Hepatocyte (in vitro differentiated cells): ENCODE data around the gene NPAS2. TPM values are rescaled to one million over a fixed set of nuclear protein-coding genes. Genes with fewer than 3 reads are reported as not detected.

Experiments used
- DNase-seq: peaks from one replicate; pipeline ENCODE4 v3.0.0-alpha.2; 2016; ENCODE audit warnings: low spot score
- H2AFZ ChIP-seq: fragments of 200-600 bp; sonication (generic); 2 replicates; pipeline ENCODE4 v1.6.0; 2016; ENCODE audit warnings: antibody characterized with exemption, mild to moderate bottlenecking
- H3K27ac ChIP-seq: fragments of 200-600 bp; sonication (generic); 2 replicates; pipeline ENCODE4 v1.5.1; 2016; ENCODE audit warnings: mild to moderate bottlenecking
- H3K27me3 ChIP-seq: fragments of 200-600 bp; sonication (generic); 2 replicates; pipeline ENCODE4 v1.6.1; 2016
- H3K36me3 ChIP-seq: fragments of 200-600 bp; sonication (generic); replicated peaks from 2 replicates; pipeline ENCODE4 v1.5.1; 2016; ENCODE audit warnings: low read depth; ENCODE audit not compliant: insufficient read depth
- H3K4me1 ChIP-seq: fragments of 200-600 bp; sonication (generic); 2 replicates; pipeline ENCODE4 v1.5.1; 2016; ENCODE audit warnings: mild to moderate bottlenecking, moderate library complexity; ENCODE audit not compliant: insufficient read depth
- H3K4me2 ChIP-seq: fragments of 200-600 bp; sonication (generic); 2 replicates; pipeline ENCODE4 v1.6.0; 2016
- H3K4me3 ChIP-seq: fragments of 200-600 bp; sonication (generic); 2 replicates; pipeline ENCODE4 v1.5.1; 2016; ENCODE audit warnings: mild to moderate bottlenecking
- H3K79me2 ChIP-seq: fragments of 200-600 bp; sonication (generic); 2 replicates; pipeline ENCODE4 v1.6.0; 2017; ENCODE audit warnings: mild to moderate bottlenecking
- H3K9me2 ChIP-seq: fragments of 200-600 bp; sonication (generic); replicated peaks from 2 replicates; pipeline ENCODE4 v1.6.0; 2017; ENCODE audit warnings: mild to moderate bottlenecking; ENCODE audit not compliant: insufficient read depth
- H3K9me3 ChIP-seq: fragments of 200-600 bp; sonication (generic); 2 replicates; pipeline ENCODE4 v1.5.1; 2016; ENCODE audit warnings: low read depth, mild to moderate bottlenecking
- H4K20me1 ChIP-seq: fragments of 200-600 bp; sonication (generic); 2 replicates; pipeline ENCODE4 v1.6.0; 2016; ENCODE audit warnings: mild to moderate bottlenecking; ENCODE audit not compliant: insufficient read depth, poor library complexity, severe bottlenecking
- CTCF ChIP-seq: fragments of 200-600 bp; sonication (generic); IDR thresholded peaks from 2 replicates; pipeline ENCODE4 v1.5.1; 2016; ENCODE audit warnings: antibody characterized with exemption, mild to moderate bottlenecking; ENCODE audit not compliant: poor library complexity
- EZH2 ChIP-seq: fragments of 200-600 bp; sonication (generic); IDR thresholded peaks from 2 replicates; pipeline ENCODE4 v1.6.1; 2016; ENCODE audit warnings: antibody characterized with exemption, mild to moderate bottlenecking, borderline replicate concordance
- EZH2phosphoT487 ChIP-seq: fragments of 200-600 bp; sonication (generic); IDR thresholded peaks from one replicate; pipeline ENCODE4 v1.6.1; 2018; ENCODE audit warnings: antibody characterized with exemption, mild to moderate bottlenecking, low read depth, moderate library complexity; ENCODE audit not compliant: unreplicated experiment, severe bottlenecking
- WGBS: methylation state at CpG from one replicate; pipeline ENCODE4 v1.1.6; 2016; ENCODE audit warnings: low lambda C conversion rate; ENCODE audit errors: missing lambda C conversion rate; 5-methylcytosine and 5-hydroxymethylcytosine counted together
- polyA plus RNA-seq: library from polyadenylated mRNA; unstranded; fragments of >200 nt; fragmentation: Nextera tagmentation; extraction: Ambion mirVana; gene quantifications from 2 replicates; pipeline ENCODE4 v1.2.1, GENCODE V29; 2016
- total RNA-seq: library from RNA; depleted of rRNA; stranded (reverse); fragments of >200 nt; gene quantifications from 2 replicates; pipeline ENCODE4 v1.2.3, GENCODE V29; 2014

Gene NPAS2
- total and polyA plus RNA-seq, 2 experiments from 2014 or later = 7.7 to 16.8 TPM

DNA sequence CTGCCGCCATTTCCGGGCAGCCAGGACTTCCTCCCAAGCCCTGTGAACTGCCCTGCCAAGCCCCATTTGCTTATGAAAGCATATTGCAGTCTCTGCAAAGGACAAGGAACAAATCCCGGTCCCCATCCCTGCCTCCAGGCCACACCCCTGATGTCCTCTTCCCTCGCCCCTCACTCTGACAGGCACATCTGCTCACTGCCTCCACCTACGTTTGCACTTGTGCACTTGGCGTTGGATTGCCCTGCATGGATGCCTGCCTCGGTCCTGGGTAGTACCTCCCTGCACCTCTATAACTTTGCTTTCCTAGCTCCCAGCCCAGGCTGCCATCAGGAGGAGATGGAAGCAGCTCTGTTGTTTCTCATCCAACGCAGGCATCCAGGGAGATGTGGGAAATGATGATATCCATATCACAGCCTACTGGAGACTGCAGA, 162.5 kb downstream of the NPAS2 start:
- H3K27me3 ChIP-seq = no peaks in the 10 kb centered on the region
- H3K79me2 ChIP-seq = no peaks in the 10 kb centered on the region
- no peak overlapping the region for H3K4me2 ChIP-seq
- no peaks in the 10 kb centered on the region for H3K9me2 ChIP-seq
- 86% methylated on average over 8 of the region's 8 CpGs for WGBS
- no peaks in the 10 kb centered on the region for H4K20me1 ChIP-seq
- H3K9me3 ChIP-seq = no peaks in the 10 kb centered on the region
- H3K36me3 ChIP-seq = no peaks in the 10 kb centered on the region
- DNase-seq = no peak
- H3K4me3 ChIP-seq = no peak overlapping the region
- H3K27ac ChIP-seq = no peak overlapping the region
- H2AFZ ChIP-seq = no peak overlapping the region
- no peak for TF ChIP-seq EZH2phosphoT487
- no peak for TF ChIP-seq CTCF
- TF ChIP-seq EZH2 = no peak
- peaks cover 21% of the 10 kb centered on the region for H3K4me1 ChIP-seq

DNA sequence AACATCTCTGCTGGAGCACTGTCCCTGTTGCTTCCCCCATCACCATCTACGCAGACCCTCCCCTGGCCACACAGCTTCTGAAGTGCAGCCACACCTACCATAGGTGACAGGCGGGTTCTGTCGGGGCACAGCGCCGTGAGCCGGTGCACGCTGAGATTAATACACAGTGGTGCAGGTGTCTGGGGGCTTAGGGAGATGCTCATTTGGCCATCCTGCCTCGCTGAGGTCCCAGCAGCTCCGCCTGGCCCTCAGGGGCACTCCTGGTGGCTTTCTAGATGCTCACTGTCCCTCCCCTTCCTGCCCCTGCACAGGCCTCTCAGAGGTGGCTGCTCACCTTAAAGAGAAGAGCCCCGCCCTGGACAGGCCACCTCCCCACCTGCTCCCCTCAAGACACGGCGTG, 163.3 kb downstream of the NPAS2 start:
- H3K27me3 ChIP-seq = no peaks in the 10 kb centered on the region
- no peaks in the 10 kb centered on the region for H3K9me2 ChIP-seq
- TF ChIP-seq EZH2 = no peak
- TF ChIP-seq CTCF = no peak
- TF ChIP-seq EZH2phosphoT487 = no peak
- no peaks in the 10 kb centered on the region for H3K9me3 ChIP-seq
- H2AFZ ChIP-seq = no peak overlapping the region
- no peak for DNase-seq
- H3K4me2 ChIP-seq = no peak overlapping the region
- 98% methylated on average over 12 of the region's 12 CpGs for WGBS
- no peak overlapping the region for H3K4me3 ChIP-seq
- no peaks in the 10 kb centered on the region for H4K20me1 ChIP-seq
- H3K27ac ChIP-seq = no peak overlapping the region
- peaks cover 21% of the 10 kb centered on the region for H3K4me1 ChIP-seq
- no peaks in the 10 kb centered on the region for H3K79me2 ChIP-seq
- H3K36me3 ChIP-seq = no peaks in the 10 kb centered on the region

GRCh38 chr2:100983684-100984310, 163.9 kb downstream of the NPAS2 start:
- no peaks in the 10 kb centered on the region for H4K20me1 ChIP-seq
- peak overlapping the region; percentile 38 for H3K27ac ChIP-seq
- TF ChIP-seq EZH2phosphoT487 = no peak
- H3K4me2 ChIP-seq = no peak overlapping the region
- no peaks in the 10 kb centered on the region for H3K27me3 ChIP-seq
- no peaks in the 10 kb centered on the region for H3K36me3 ChIP-seq
- H3K9me3 ChIP-seq = no peaks in the 10 kb centered on the region
- H2AFZ ChIP-seq = no peak overlapping the region
- no peaks in the 10 kb centered on the region for H3K79me2 ChIP-seq
- peaks cover 21% of the 10 kb centered on the region for H3K4me1 ChIP-seq
- H3K4me3 ChIP-seq = no peak overlapping the region
- 59% methylated on average over 11 of the region's 11 CpGs for WGBS
- peak; percentile 41 for DNase-seq
- no peaks in the 10 kb centered on the region for H3K9me2 ChIP-seq

DNA sequence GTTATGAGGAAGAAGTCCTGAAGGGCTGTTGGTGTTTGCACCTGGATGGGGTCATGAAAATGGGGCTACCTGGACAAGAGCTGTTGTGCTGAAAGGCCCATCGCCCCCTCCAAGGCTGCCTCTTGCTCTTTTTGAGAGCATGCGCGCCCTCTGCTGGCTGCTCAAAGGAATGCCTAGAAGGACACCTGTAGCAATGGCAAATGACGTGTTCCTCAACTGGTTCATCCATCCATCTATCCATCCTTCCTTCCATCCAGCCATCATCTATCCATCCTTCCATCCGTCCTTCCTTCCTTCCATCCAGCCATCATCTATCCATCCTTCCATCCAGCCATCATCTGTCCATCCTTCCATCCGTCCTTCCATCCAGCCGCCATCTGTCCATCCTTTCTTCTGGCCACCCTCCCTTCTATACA, 165.0 kb downstream of the NPAS2 start:
- Histone ChIP-seq H3K4me2 (no peak overlapping the region), H3K9me2 (no peaks in the 10 kb centered on the region), H3K27ac (no peak overlapping the region), H4K20me1 (no peaks in the 10 kb centered on the region), H2AFZ (no peak overlapping the region), H3K27me3 (no peaks in the 10 kb centered on the region), H3K4me3 (no peak overlapping the region), H3K4me1 (peaks cover 21% of the 10 kb centered on the region), H3K79me2 (no peaks in the 10 kb centered on the region), H3K36me3 (no peaks in the 10 kb centered on the region), H3K9me3 (no peaks in the 10 kb centered on the region)
- TF ChIP-seq EZH2phosphoT487 = no peak
- peak; percentile 95 for TF ChIP-seq CTCF
- WGBS = 39% methylated on average over 7 of the region's 7 CpGs
- peak; percentile 87 for DNase-seq
